Right renal cortex interstitium (tissue), 3 donors: ENCODE results near the gene NDUFV2. TPM values are rescaled to one million over a fixed set of nuclear protein-coding genes. Genes with fewer than 3 reads are reported as not detected.

ENCODE experiments used
- polyA plus RNA-seq, 3 donors: library from polyadenylated mRNA; unstranded; fragments of 120-200 nt; gene quantifications; one replicate each; pipeline ENCODE4 v1.2.1, GENCODE V29; 2013; ENCODE audit not compliant: insufficient read length in 3 of 3

NDUFV2 gene
- polyA plus RNA-seq, 3 donors, result 134 to 138 (median 134) TPM

Other genes starting within 250 kb of the NDUFV2 start
- 10 to 100 TPM; 32.7 to 34.3 (median 33.9) TPM for gene ANKRD12, start 34.1 kb downstream of the NDUFV2 start, polyA plus RNA-seq
- gene TWSG1, start 232.1 kb downstream of the NDUFV2 start, polyA plus RNA-seq, result 10 to 100 TPM; 86.9 to 97.0 (median 86.9) TPM